HEK293 (cell line): ENCODE results near the gene TRPV2.

Experiments
- CTCF ChIA-PET: fragments of 350-600 bp; formaldehyde crosslinking; extraction: SDS; loops from one replicate; lab custom pipeline; 2021; ENCODE audit warnings: antibody characterized with exemption; lab: Yijun Ruan, JAX
- POLR2A ChIA-PET: fragments of 300-600 bp; formaldehyde crosslinking; extraction: SDS; loops from one replicate; lab custom pipeline; 2020; ENCODE audit warnings: antibody characterized with exemption, inconsistent platforms; lab: Yijun Ruan, JAX
- H3K27ac ChIP-seq: fragments of 200-500 bp; sonication (Bioruptor generic); 2 replicates; pipeline ENCODE4 v1.5.1; 2014; ENCODE audit warnings: low read depth, low read length, control low read depth, inconsistent platforms; ENCODE audit errors: extremely low read depth
- H3K36me3 ChIP-seq, 2 experiments: fragments of 200-500 bp in 1 of 2; sonication (Bioruptor generic) in 1 of 2; 1 replicate in 1 of 2; 2 replicates in 1 of 2; pipeline ENCODE4 v1.5.1; 2014 to 2017; ENCODE audit warnings: inconsistent platforms in 2 of 2, low read length in 2 of 2; ENCODE audit not compliant: control insufficient read depth in 2 of 2, insufficient read depth in 1 of 2
- H3K4me1 ChIP-seq: fragments of 200-500 bp; sonication (Bioruptor generic); 2 replicates; pipeline ENCODE4 v1.5.1; 2014; ENCODE audit warnings: mild to moderate bottlenecking, low read length, inconsistent platforms; ENCODE audit not compliant: control insufficient read depth, insufficient read depth
- H3K4me3 ChIP-seq: 2 replicates; pipeline ENCODE4 v1.5.1; 2011; ENCODE audit warnings: low read depth, mild to moderate bottlenecking, control low read depth, low read length, moderate library complexity
- H3K9me3 ChIP-seq: fragments of 200-500 bp; sonication (Bioruptor generic); 2 replicates; pipeline ENCODE4 v1.5.1; 2014; ENCODE audit warnings: low read depth, low read length, inconsistent platforms; ENCODE audit not compliant: control insufficient read depth, insufficient read depth
- GLI4 ChIP-seq: fragments of 450-650 bp; formaldehyde crosslinking; IDR thresholded peaks from 2 replicates; pipeline ENCODE4 v1.5.1; 2016; ENCODE audit warnings: missing biosample characterization, missing genetic modification characterization
- HOXD13 ChIP-seq: sonication (generic); formaldehyde crosslinking; IDR thresholded peaks from 2 replicates; pipeline ENCODE4 v1.8.0; 2022; ENCODE audit warnings: missing genetic modification reagents, borderline replicate concordance
- OSR2 ChIP-seq: fragments of 450-650 bp; formaldehyde crosslinking; IDR thresholded peaks from 2 replicates; pipeline ENCODE4 v1.5.1; 2016; ENCODE audit warnings: missing biosample characterization, missing genetic modification characterization
- WT1 ChIP-seq: fragments of 450-650 bp; formaldehyde crosslinking; IDR thresholded peaks from 2 replicates; pipeline ENCODE4 v1.5.1; 2016; ENCODE audit warnings: missing biosample characterization, missing genetic modification characterization
- ZNF132 ChIP-seq: fragments of 450-650 bp; formaldehyde crosslinking; IDR thresholded peaks from 2 replicates; pipeline ENCODE4 v1.5.1; 2017; ENCODE audit warnings: missing biosample characterization, missing genetic modification characterization, borderline replicate concordance
- ZNF214 ChIP-seq: fragments of 450-650 bp; formaldehyde crosslinking; IDR thresholded peaks from 2 replicates; pipeline ENCODE4 v1.5.1; 2017; ENCODE audit warnings: missing biosample characterization, mild to moderate bottlenecking, missing genetic modification characterization, borderline replicate concordance
- ZNF335 ChIP-seq: fragments of 450-650 bp; formaldehyde crosslinking; conservative IDR thresholded peaks from 2 replicates; pipeline ENCODE4 v1.5.1; 2016; ENCODE audit warnings: missing biosample characterization, missing genetic modification characterization
- ZNF341 ChIP-seq: fragments of 450-650 bp; formaldehyde crosslinking; IDR thresholded peaks from 2 replicates; pipeline ENCODE4; 2016; ENCODE audit warnings: low read depth, missing biosample characterization, missing genetic modification characterization
- ZNF404 ChIP-seq: fragments of 450-650 bp; formaldehyde crosslinking; IDR thresholded peaks from 2 replicates; pipeline ENCODE4 v1.5.1; 2017; ENCODE audit warnings: missing biosample characterization, missing genetic modification characterization
- ZNF416 ChIP-seq: fragments of 450-650 bp; formaldehyde crosslinking; IDR thresholded peaks from 2 replicates; pipeline ENCODE4 v1.5.1; 2016; ENCODE audit warnings: missing biosample characterization, missing genetic modification characterization
- ZNF544 ChIP-seq: fragments of 450-650 bp; formaldehyde crosslinking; IDR thresholded peaks from 2 replicates; pipeline ENCODE4 v1.5.0; 2017; ENCODE audit warnings: missing biosample characterization, missing genetic modification characterization
- ZNF596 ChIP-seq: fragments of 450-650 bp; IDR thresholded peaks from 2 replicates; pipeline ENCODE4 v1.5.0; 2018; ENCODE audit warnings: missing biosample characterization, mild to moderate bottlenecking, missing genetic modification characterization, moderate library complexity
- ZNF660 ChIP-seq: fragments of 450-650 bp; IDR thresholded peaks from 2 replicates; pipeline ENCODE4 v1.5.1; 2018; ENCODE audit warnings: missing biosample characterization, mild to moderate bottlenecking, missing genetic modification characterization
- ZNF776 ChIP-seq: fragments of 450-650 bp; formaldehyde crosslinking; IDR thresholded peaks from 2 replicates; pipeline ENCODE4 v1.5.0; 2017; ENCODE audit warnings: missing biosample characterization, missing genetic modification characterization, borderline replicate concordance
- TF ChIP-seq, protein P1 (sequence below): fragments of 450-650 bp; formaldehyde crosslinking; IDR thresholded peaks from 2 replicates; pipeline ENCODE4 v1.5.1; 2016; ENCODE audit warnings: missing biosample characterization, missing genetic modification characterization
- TF ChIP-seq, protein P2 (sequence below): fragments of 450-650 bp; formaldehyde crosslinking; IDR thresholded peaks from 2 replicates; pipeline ENCODE4 v1.5.1; 2017; ENCODE audit warnings: missing biosample characterization, missing genetic modification characterization
- TF ChIP-seq, protein P3 (sequence below): fragments of 450-650 bp; formaldehyde crosslinking; IDR thresholded peaks from 2 replicates; pipeline ENCODE4 v1.5.1; 2016; ENCODE audit warnings: missing biosample characterization, missing genetic modification characterization, borderline replicate concordance

Gene TRPV2

DNA sequence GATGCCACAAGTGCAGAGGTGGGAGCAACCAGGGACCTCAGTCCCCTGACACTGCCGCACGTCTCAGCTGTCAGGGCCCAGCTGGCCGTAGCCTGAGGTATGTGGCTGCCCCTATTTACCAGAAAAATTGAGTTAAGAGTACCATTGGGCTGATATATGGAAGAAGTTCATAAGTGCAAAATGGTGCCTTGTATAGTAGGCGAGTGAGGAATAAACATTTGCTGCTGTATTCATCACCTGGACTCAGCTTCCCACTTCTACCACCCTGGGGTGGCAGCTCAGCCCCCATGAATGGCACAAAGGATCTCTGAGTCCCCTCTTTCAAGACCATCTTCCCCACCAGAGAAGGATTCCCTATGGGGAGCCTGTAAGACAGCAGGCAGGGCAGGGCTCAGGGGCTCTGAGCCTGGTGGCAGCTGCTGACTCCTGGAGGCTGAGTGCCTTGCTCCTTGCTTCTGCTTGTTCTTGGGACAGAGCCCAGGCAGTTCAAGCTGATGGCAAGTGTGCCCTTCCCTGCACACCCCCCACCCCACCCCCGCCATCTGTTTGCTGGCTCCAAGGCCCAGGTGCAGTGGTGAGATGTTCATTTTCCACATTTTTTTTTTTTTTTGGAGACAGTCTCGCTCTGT is 29.0 kb downstream of the TRPV2 start:
- H3K4me1 ChIP-seq, result no peaks in the 10 kb centered on the region
- no peak overlapping the region for H3K4me3 ChIP-seq
- peaks cover 34 to 93% of the 10 kb centered on the region in 2 experiments for H3K36me3 ChIP-seq
- POLR2A ChIA-PET, result interaction anchor here (0.7 to 6.0 kb wide), 9 partner anchors 12 to 228 kb away, joined by 3 to 54 read pairs (median 4); partner anchors contain the start of gene UBB
- no peak for TF ChIP-seq WT1 (tag by site-specific recombination)
- TF ChIP-seq, protein P1, sequence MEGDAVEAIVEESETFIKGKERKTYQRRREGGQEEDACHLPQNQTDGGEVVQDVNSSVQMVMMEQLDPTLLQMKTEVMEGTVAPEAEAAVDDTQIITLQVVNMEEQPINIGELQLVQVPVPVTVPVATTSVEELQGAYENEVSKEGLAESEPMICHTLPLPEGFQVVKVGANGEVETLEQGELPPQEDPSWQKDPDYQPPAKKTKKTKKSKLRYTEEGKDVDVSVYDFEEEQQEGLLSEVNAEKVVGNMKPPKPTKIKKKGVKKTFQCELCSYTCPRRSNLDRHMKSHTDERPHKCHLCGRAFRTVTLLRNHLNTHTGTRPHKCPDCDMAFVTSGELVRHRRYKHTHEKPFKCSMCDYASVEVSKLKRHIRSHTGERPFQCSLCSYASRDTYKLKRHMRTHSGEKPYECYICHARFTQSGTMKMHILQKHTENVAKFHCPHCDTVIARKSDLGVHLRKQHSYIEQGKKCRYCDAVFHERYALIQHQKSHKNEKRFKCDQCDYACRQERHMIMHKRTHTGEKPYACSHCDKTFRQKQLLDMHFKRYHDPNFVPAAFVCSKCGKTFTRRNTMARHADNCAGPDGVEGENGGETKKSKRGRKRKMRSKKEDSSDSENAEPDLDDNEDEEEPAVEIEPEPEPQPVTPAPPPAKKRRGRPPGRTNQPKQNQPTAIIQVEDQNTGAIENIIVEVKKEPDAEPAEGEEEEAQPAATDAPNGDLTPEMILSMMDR, result no peak
- 0 out of 2 replicates have a peak, but pooled peaks have one; percentile 6 for TF ChIP-seq OSR2 (tag by site-specific recombination)
- no peak for TF ChIP-seq ZNF660 (tag by site-specific recombination)
- no peak for TF ChIP-seq GLI4
- TF ChIP-seq ZNF544, result no peak
- no peak for TF ChIP-seq ZNF132 (tag by site-specific recombination)
- TF ChIP-seq ZNF404 (tag by site-specific recombination), result no peak
- no peak for TF ChIP-seq HOXD13
- peak; percentile 45; the same call in 1 of the 2 replicates for TF ChIP-seq ZNF341 (tag by site-specific recombination)
- TF ChIP-seq, protein P2, sequence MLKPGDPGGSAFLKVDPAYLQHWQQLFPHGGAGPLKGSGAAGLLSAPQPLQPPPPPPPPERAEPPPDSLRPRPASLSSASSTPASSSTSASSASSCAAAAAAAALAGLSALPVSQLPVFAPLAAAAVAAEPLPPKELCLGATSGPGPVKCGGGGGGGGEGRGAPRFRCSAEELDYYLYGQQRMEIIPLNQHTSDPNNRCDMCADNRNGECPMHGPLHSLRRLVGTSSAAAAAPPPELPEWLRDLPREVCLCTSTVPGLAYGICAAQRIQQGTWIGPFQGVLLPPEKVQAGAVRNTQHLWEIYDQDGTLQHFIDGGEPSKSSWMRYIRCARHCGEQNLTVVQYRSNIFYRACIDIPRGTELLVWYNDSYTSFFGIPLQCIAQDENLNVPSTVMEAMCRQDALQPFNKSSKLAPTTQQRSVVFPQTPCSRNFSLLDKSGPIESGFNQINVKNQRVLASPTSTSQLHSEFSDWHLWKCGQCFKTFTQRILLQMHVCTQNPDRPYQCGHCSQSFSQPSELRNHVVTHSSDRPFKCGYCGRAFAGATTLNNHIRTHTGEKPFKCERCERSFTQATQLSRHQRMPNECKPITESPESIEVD (tag by site-specific recombination), result no peak
- TF ChIP-seq ZNF335, result no peak
- TF ChIP-seq, protein P3, sequence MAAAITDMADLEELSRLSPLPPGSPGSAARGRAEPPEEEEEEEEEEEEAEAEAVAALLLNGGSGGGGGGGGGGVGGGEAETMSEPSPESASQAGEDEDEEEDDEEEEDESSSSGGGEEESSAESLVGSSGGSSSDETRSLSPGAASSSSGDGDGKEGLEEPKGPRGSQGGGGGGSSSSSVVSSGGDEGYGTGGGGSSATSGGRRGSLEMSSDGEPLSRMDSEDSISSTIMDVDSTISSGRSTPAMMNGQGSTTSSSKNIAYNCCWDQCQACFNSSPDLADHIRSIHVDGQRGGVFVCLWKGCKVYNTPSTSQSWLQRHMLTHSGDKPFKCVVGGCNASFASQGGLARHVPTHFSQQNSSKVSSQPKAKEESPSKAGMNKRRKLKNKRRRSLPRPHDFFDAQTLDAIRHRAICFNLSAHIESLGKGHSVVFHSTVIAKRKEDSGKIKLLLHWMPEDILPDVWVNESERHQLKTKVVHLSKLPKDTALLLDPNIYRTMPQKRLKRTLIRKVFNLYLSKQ (tag by site-specific recombination), result no peak
- TF ChIP-seq ZNF596 (tag by site-specific recombination), result no peak
- no peak for TF ChIP-seq ZNF214 (tag by site-specific recombination)
- CTCF ChIA-PET, result interaction anchor here (1.9 to 3.3 kb wide), 2 partner anchors 9 to 77 kb away, joined by 6 to 22 read pairs; no protein-coding TSS in a partner anchor
- no peaks in the 10 kb centered on the region for H3K9me3 ChIP-seq
- no peak overlapping the region; the same call in 1 of the 2 replicates for H3K27ac ChIP-seq

DNA sequence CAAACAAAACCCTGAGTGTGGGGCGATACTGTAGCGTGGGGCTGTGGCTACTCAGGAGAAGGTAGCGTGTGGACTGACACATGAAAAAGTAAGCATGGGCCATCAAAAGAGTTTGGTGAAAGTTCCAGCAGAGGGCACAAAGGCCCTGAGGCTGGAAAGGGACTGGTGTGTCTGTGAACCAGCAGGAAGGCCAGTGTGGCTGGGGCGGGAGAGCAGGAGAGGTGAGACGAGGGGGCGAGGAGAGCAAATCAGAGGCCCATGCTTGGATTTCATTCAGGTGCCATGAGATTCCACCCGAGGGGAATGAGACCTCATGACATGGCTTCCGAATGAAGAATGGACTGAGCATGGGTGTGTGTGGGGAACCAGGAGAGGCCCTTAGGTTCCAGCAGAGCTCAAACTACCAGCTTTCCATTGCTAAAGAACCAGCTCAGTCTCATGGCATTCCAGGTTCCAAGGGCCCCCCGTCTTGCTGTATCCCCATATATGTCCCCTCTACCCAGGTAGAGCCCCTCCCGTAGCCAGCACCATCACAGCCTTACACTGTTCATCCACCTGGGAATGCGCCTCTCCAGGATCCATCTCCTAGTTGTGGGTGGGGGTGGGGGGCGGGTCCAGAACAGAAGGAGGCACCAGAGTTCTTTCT is 31.1 kb downstream of the TRPV2 start:
- Histone ChIP-seq H3K4me1 (no peaks in the 10 kb centered on the region), H3K27ac (no peak overlapping the region), H3K9me3 (no peaks in the 10 kb centered on the region), H3K4me3 (no peak overlapping the region), H3K36me3 (peaks cover 23 to 72% of the 10 kb centered on the region in 2 experiments)
- POLR2A ChIA-PET, result interaction anchor here (0.6 to 1.3 kb wide), 4 partner anchors 8 to 83 kb away, joined by 3 to 4 read pairs (median 3); no protein-coding TSS in a partner anchor
- TF ChIP-seq ZNF416 (tag by site-specific recombination) (no peak), ZNF776 (tag by site-specific recombination) (no peak)
- CTCF ChIA-PET, result interaction anchor here (1.6 to 2.2 kb wide), 2 partner anchors 75 to 83 kb away, joined by 8 to 16 read pairs; no protein-coding TSS in a partner anchor
